ENCODE results near the gene AP3S2.

The AP3S2 gene

DNA sequence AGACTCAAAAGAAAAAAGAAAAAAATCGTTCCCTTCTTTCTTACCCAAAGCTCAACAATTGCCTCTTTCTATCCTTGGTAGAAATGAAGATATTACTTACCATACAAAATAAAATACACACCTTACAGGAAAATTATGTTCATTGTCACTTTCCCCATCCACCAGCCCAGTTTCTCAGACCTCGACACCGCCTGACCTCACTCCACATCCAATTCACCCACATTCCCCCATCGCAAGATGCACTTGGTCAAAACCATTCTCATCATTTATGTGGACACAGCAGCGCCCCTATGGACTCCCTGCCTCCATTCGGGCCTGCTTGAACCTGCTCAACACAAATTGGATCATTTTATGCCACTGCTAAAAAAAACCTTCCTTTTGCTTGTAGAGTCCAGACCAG, 86.1 kb downstream of the AP3S2 start:
- TF ChIP-seq, protein P1, sequence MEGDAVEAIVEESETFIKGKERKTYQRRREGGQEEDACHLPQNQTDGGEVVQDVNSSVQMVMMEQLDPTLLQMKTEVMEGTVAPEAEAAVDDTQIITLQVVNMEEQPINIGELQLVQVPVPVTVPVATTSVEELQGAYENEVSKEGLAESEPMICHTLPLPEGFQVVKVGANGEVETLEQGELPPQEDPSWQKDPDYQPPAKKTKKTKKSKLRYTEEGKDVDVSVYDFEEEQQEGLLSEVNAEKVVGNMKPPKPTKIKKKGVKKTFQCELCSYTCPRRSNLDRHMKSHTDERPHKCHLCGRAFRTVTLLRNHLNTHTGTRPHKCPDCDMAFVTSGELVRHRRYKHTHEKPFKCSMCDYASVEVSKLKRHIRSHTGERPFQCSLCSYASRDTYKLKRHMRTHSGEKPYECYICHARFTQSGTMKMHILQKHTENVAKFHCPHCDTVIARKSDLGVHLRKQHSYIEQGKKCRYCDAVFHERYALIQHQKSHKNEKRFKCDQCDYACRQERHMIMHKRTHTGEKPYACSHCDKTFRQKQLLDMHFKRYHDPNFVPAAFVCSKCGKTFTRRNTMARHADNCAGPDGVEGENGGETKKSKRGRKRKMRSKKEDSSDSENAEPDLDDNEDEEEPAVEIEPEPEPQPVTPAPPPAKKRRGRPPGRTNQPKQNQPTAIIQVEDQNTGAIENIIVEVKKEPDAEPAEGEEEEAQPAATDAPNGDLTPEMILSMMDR (IDR thresholded peaks at IDR 0.05; ENCODE audit: low read depth, low read length) = no peak
- DNase-seq (ENCODE audit: extremely low read depth, low read depth) = no peak

DNA sequence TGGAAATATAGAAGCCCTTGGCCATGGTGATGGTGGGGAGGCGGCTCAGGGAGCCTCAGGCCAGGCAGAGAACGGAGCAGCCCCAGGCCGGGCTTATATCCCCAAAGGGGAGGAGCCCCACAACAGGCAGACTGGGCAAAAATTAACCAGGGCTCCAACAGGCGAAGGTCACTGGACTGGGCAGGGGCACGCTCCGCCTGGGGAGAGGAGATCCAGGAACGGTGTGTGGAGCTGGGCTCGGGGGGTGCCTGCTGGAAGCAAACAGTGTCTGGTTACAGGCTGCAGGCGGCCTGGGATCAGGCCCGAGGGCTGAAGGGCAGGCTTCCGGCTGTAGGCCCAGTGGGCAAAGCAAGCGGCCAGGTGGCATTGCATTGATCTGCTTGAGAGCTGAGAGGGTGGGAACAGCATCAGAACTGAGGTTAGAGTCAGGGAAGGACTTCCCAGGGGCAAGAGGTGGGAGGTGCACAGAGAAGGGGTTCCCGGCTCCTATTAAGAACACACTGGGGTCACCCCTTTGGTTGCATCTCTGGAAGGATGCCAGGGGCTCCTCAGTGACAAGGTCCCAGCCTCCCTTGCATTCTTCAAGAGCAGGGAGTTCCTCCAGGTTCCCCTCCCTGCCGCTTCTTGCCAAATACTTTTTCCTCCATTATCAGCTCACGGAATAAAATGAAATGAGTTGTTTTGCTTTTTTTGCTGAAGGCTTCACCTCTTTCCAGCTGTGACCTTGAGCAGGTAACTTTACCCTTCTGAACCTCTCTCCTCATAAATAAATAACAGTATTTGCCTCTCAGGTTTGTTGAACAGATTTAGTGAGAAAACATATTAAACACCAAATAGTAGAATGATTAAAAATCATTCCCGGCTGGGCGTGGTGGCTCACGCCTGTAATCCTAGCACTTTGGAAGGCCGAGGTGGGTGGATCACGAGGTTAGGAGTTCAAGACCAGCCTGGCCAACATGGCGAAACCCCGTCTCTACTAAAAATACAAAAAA, 86.9 kb downstream of the AP3S2 start:
- TF ChIP-seq, protein P1 (IDR thresholded peaks at IDR 0.05; ENCODE audit: low read depth, low read length) = no peak
- DNase-seq (ENCODE audit: extremely low read depth, low read depth) = no peak

DNA sequence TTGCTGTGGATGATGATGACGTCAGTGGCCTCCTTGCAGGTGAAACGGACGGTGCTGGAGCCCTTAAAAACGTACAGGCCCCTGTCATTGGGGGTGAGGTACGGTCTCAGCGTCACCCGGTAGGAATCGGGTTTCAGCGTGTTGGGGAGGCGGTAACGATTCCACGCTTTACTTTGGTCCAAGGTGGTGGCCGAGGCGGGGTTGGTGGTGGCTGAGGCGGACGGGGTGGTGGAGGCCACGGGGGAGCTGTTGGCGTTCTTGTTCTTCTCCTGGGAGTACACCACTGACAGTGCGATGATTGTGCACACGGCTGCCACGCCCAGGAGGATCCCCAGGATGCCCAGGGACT, 87.6 kb downstream of the AP3S2 start:
- no peak for DNase-seq (ENCODE audit: extremely low read depth, low read depth)
- TF ChIP-seq, protein P1 (IDR thresholded peaks at IDR 0.05; ENCODE audit: low read depth, low read length) = no peak

DNA sequence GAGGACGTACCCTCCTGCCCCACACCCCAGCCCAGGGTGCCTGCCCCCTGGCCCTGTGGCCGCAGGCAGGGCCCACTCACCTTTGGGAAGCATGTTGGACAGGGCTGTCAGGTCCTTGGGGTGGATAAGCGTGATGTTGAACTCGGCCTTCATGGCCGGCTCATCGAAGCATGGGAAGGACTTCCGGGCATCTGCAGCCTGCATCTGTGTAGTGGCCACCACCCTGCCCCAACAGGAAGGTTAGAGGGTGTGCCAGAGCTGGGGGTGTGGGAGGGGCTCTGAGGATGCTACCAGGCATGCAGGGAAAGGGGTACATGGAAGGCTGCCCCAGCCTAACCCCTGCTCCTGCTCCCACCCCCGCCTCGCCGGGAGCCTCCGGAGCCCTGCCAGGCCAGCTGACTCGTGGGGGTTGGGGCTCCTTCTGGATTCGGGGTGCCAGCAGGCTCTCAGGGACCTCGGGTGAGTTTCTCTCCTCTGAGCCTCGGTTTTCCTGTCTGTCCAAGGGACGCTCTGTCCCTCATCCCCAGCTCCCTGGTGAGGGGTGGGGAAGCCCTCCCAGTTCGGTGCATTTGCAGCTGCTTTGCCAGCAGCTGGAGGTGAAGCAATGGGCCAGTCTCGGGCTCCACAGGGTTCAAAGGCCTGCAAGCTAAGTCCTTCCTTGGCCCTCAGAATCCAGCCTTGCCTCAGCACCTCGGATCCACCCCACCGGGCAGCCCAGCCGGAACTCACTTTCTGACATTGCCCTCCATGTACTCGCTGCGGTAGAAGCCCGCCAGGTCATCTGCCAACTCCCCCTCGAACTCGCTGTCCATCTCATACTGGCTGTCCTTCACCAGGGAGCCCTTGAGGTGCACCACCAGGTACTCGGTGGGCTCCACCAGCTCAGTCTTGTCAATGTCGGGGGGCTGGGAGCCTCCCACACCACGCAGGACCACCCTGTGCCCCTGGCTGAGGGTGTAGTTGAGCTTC, 88.3 kb downstream of the AP3S2 start:
- TF ChIP-seq, protein P1 (IDR thresholded peaks at IDR 0.05; ENCODE audit: low read depth, low read length) = no peak
- no peak for DNase-seq (ENCODE audit: extremely low read depth, low read depth)

DNA sequence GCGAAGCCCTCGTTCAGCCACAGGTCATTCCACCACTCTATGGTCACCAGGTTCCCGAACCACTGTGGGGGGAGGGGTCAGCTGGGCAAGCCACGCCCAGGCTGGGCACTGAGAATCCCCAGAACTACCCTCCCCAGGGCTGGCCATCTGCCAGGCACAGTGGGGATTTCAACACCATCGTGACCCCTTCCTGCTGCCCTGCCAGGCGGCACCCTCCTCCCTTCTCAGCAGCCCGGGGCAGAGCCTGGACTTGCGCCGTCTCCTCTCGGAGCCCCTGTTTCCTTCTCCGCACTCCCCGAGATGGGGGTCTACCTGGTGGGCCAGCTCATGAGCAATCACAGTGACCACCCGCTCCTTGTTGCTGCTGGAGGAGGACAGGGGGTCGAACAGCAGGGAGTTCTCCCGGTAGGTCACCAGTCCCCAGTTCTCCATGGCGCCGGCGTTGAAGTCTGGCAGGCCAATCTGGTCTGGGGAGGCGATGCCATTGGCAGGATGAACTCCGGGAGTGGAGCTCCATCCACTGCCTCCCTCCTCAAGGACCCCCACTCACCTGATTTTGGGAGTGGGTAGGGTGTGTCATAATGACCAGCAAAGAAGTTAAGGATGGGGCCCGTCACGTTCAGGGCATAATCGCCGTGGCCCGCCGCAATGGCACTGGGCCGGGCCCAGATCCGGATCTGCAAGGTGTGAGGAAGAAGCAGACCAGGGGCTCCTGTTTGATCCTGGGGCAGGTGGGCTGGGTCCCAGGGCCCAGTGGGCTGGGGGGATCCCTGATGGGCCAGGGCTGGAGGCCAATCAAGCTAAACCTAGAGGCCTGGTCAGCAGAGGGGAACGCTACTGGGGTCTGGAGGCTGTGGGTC, 89.6 kb downstream of the AP3S2 start:
- no peak for DNase-seq (ENCODE audit: extremely low read depth, low read depth)

More for the DNA sequence above, 89.6 kb downstream of the AP3S2 start:
- TF ChIP-seq, protein P1 (IDR thresholded peaks at IDR 0.05; ENCODE audit: low read depth, low read length) = no peak

All from AG09319 (cell line).